Measurements from ENCODE around the gene CALML6. TPM values are rescaled to one million over a fixed set of nuclear protein-coding genes. Genes with fewer than 3 reads are reported as not detected.
A peak's percentile ranks its signal among the peaks of the same experiment; 100 is the strongest.

Gene CALML6
- total RNA-seq, 2 experiments from 2014 or later = 0.45 TPM; not detected in 1

DNA sequence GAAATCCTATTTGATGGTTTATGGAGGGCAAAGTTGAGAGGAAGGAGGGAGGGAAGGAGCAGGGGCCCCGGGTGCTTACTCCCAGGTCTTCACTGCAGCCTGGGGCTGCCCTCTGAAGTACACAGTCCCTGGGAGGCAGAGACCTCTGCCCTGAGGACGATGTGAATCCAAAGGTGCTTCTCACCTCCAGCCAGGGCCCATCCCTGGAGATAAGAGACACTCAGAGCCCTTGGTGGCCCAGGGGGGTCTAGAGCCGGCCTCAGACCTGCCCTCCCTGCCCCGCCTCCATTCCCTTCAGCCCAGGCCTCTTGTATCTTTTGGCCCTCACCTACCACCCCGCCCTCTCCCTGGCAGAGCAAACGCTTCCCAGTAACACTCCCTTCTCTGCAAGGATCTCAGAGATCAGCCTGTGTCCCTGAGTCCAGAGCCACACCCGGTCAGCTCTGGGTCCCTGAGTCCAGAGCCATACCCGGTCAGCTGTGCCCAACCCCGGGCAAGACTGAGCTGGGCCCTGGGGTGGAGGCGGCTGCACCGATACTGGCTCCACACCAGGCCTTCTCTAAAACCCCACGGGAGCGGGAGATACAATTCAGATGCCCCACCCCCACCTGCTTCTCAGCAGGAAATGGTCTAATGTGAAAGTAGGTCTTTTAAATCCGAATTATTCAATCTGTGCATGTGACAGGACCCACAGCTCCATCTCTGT, 20.6 kb upstream of the CALML6 start:
- CTCF ChIA-PET = interaction anchor here (10.3 kb wide), 1 partner anchor 12 kb away, joined by 96 read pairs; no protein-coding TSS in a partner anchor
- no peak overlapping the region for H3K27ac Mint-ChIP-seq
- ATAC-seq = no peak

GRCh38 chr1:1895060-1895418, 20.0 kb upstream of the CALML6 start:
- CTCF ChIA-PET = interaction anchor here (10.3 kb wide), 1 partner anchor 12 kb away, joined by 96 read pairs; no protein-coding TSS in a partner anchor
- DNase-seq (no peak), ATAC-seq (no peak)
- Mint-ChIP-seq H3K4me1 (peaks cover 35% of the 10 kb centered on the region), H3K36me3 (no peaks in the 10 kb centered on the region), H3K4me3 (no peak overlapping the region), H3K27ac (no peak overlapping the region), H3K9me3 (ENCODE audit: low read depth) (no peaks in the 10 kb centered on the region), H3K27me3 (peaks cover 8% of the 10 kb centered on the region)

More for the DNA sequence above, 20.6 kb upstream of the CALML6 start:
- DNase-seq = no peak
- Mint-ChIP-seq H3K36me3 (no peaks in the 10 kb centered on the region), H3K4me1 (peaks cover 35% of the 10 kb centered on the region), H3K4me3 (no peak overlapping the region), H3K27me3 (peaks cover 8% of the 10 kb centered on the region), H3K9me3 (ENCODE audit: low read depth) (no peaks in the 10 kb centered on the region)

- DNase-seq (no peak), ATAC-seq (no peak)
- Mint-ChIP-seq H3K4me3 (no peak overlapping the region), H3K36me3 (no peaks in the 10 kb centered on the region), H3K9me3 (ENCODE audit: low read depth) (no peaks in the 10 kb centered on the region), H3K27ac (no peak overlapping the region), H3K27me3 (peaks cover 8% of the 10 kb centered on the region), H3K4me1 (peaks cover 35% of the 10 kb centered on the region)
- CTCF ChIA-PET = interaction anchor here (10.3 kb wide), 1 partner anchor 11 kb away, joined by 96 read pairs; no protein-coding TSS in a partner anchor
Observed at GRCh38 chr1:1895456-1896336, 19.4 kb upstream of the CALML6 start.

GRCh38 chr1:1898246-1898933, 16.7 kb upstream of the CALML6 start:
- Mint-ChIP-seq H3K27me3 (peaks cover 8% of the 10 kb centered on the region), H3K4me3 (no peak overlapping the region), H3K9me3 (ENCODE audit: low read depth) (no peaks in the 10 kb centered on the region), H3K27ac (no peak overlapping the region), H3K4me1 (peaks cover 21% of the 10 kb centered on the region), H3K36me3 (no peaks in the 10 kb centered on the region)
- ATAC-seq (no peak), DNase-seq (no peak)
- CTCF ChIA-PET = interaction anchor here (0.7 to 10.3 kb wide), 4 partner anchors 8 to 121 kb away, joined by 3 to 96 read pairs (median 3); no protein-coding TSS in a partner anchor

- ATAC-seq (peak; percentile 24), DNase-seq (no peak)
- no peak overlapping the region for H3K27ac Mint-ChIP-seq
- peaks cover 17% of the 10 kb centered on the region for H3K4me1 Mint-ChIP-seq
- H3K27me3 Mint-ChIP-seq = peaks cover 8% of the 10 kb centered on the region
- H3K9me3 Mint-ChIP-seq (ENCODE audit: low read depth) = no peaks in the 10 kb centered on the region
- CTCF ChIA-PET = interaction anchor here (0.5 to 10.3 kb wide), 6 partner anchors 7 to 524 kb away, joined by 3 to 96 read pairs (median 3); partner anchors contain the start of gene AURKAIP1
- no peak overlapping the region for H3K4me3 Mint-ChIP-seq
- H3K36me3 Mint-ChIP-seq = no peaks in the 10 kb centered on the region
Observed at GRCh38 chr1:1899266-1899966, 15.6 kb upstream of the CALML6 start.

GRCh38 chr1:1899967-1900327, 15.1 kb upstream of the CALML6 start:
- H3K9me3 Mint-ChIP-seq (ENCODE audit: low read depth) = no peaks in the 10 kb centered on the region

DNA sequence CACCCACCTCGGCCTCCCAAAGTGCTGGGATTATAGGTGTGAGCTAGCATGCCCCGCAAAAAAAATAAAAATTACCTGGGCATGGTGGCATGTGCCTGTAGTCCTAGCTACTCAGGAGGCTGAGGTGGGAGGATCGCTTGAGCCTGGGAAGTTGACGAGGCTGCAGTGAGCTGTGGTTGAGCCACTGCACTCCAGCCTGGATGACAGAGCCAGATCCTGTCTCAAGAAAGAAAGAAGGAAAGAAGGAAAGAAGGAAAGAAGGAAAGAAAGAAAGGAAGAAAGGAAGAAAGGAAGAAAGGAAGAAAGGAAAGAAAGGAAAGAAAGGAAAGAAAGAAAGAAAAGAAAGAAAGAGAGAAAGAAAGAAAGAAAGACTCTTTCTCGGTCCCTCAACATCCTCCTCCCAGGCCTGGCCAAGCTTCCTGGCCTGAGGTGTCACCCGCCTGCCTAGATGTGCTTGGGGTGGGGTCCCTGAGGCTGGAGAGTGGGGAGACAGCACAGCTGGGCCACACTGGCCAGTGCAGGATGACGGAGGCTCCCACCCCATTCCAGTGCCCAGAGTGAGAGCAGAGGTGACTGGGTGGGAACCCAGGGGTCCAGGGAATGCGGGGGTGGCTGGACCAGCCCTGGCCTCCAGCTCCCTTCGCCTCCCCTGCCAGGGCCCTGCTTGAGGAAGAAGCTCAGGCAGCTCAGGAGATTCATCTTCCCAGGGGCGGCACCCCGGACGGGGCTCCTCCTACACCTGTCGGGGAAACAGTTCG, 14.0 kb upstream of the CALML6 start:
- no peak overlapping the region for H3K27ac Mint-ChIP-seq
- ATAC-seq = no peak
- peaks cover 6% of the 10 kb centered on the region for H3K27me3 Mint-ChIP-seq
- H3K4me1 Mint-ChIP-seq = peaks cover 6% of the 10 kb centered on the region
- no peak overlapping the region for H3K4me3 Mint-ChIP-seq
- no peaks in the 10 kb centered on the region for H3K9me3 Mint-ChIP-seq (ENCODE audit: low read depth)
- H3K36me3 Mint-ChIP-seq = no peaks in the 10 kb centered on the region
- CTCF ChIA-PET = interaction anchor here (0.5 to 10.3 kb wide), 6 partner anchors 6 to 132 kb away, joined by 3 to 96 read pairs (median 4); no protein-coding TSS in a partner anchor
- no peak for DNase-seq

More at GRCh38 chr1:1899967-1900327, 15.1 kb upstream of the CALML6 start:
- H3K4me3 Mint-ChIP-seq = no peak overlapping the region
- no peaks in the 10 kb centered on the region for H3K36me3 Mint-ChIP-seq
- H3K27ac Mint-ChIP-seq = no peak overlapping the region
- peaks cover 11% of the 10 kb centered on the region for H3K4me1 Mint-ChIP-seq
- H3K27me3 Mint-ChIP-seq = peaks cover 8% of the 10 kb centered on the region
- CTCF ChIA-PET = interaction anchor here (0.5 to 10.3 kb wide), 6 partner anchors 7 to 525 kb away, joined by 3 to 96 read pairs (median 3); partner anchors contain the start of gene AURKAIP1
- no peak for DNase-seq
- no peak for ATAC-seq

DNA sequence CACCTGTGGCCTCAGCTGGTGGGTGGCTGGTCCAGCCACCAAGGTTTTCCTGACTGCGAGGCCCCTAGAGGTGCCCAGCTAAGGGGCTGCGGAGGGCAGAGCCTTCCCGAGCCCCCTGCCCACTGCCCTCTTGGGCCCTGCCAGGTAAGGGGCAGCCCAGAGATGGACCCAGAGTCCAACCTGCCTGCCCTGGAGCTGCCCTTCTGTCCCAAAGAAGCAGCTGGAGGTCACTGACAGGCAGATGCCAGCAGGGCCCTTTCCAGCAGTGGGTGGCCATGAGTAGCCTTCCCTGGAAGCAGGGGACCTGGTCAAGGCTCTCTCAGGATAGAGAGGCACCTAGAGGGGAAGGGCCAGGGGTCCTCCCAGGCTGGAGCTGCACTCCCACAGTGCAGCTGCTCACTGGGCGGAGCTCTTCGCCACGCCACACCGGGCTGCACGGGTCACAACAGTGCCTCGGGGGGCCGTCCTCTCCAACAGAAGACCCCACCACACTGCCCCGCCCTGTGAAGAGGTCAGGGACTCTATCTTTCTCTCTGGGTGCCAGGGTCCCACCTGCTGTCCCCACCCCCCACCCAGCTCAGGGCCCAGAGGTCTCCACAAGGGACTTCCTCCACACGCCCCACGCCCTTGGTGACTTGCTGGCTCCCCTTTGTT, 13.3 kb upstream of the CALML6 start:
- H3K27ac Mint-ChIP-seq = no peak overlapping the region
- ATAC-seq (no peak), DNase-seq (no peak)
- H3K27me3 Mint-ChIP-seq = peaks cover 5% of the 10 kb centered on the region
- no peaks in the 10 kb centered on the region for H3K9me3 Mint-ChIP-seq (ENCODE audit: low read depth)
- H3K4me3 Mint-ChIP-seq = no peak overlapping the region
- no peaks in the 10 kb centered on the region for H3K36me3 Mint-ChIP-seq
- peaks cover 8% of the 10 kb centered on the region for H3K4me1 Mint-ChIP-seq
- CTCF ChIA-PET = interaction anchor here (0.5 to 1.3 kb wide), 3 partner anchors 14 to 132 kb away, joined by 3 to 5 read pairs (median 3); no protein-coding TSS in a partner anchor

- CTCF ChIA-PET = no interaction called here
- no peak for ATAC-seq
Observed at GRCh38 chr1:1903224-1903623, 11.8 kb upstream of the CALML6 start.

GRCh38 chr1:1906185-1907097, 8.6 kb upstream of the CALML6 start:
- no peaks in the 10 kb centered on the region for H3K36me3 Mint-ChIP-seq
- ATAC-seq = peak; percentile 50
- CTCF ChIA-PET = interaction anchor here (0.6 to 6.1 kb wide), 31 partner anchors 10 to 493 kb away, joined by 3 to 96 read pairs (median 4); no protein-coding TSS in a partner anchor
- H3K4me1 Mint-ChIP-seq = peaks cover 15% of the 10 kb centered on the region
- no peak overlapping the region for H3K4me3 Mint-ChIP-seq
- peak overlapping the region; percentile 21 for H3K27ac Mint-ChIP-seq
- H3K9me3 Mint-ChIP-seq (ENCODE audit: low read depth) = no peaks in the 10 kb centered on the region
- peak; percentile 82 for DNase-seq
- no peaks in the 10 kb centered on the region for H3K27me3 Mint-ChIP-seq

More at GRCh38 chr1:1903224-1903623, 11.8 kb upstream of the CALML6 start:
- Mint-ChIP-seq H3K4me3 (no peak overlapping the region), H3K4me1 (peaks cover 10% of the 10 kb centered on the region), H3K27me3 (no peaks in the 10 kb centered on the region), H3K36me3 (no peaks in the 10 kb centered on the region), H3K27ac (no peak overlapping the region), H3K9me3 (ENCODE audit: low read depth) (no peaks in the 10 kb centered on the region)
- DNase-seq = no peak
